GM19023 (cell line): Measurements from ENCODE around the gene BANP.
"Not testable (repeated sequence)": the region's sequence is repeated elsewhere in the genome, so short reads cannot be mapped to it uniquely, and the experiment has no call there.

Experiments
- ATAC-seq: cut with Tn5 transposase; IDR thresholded peaks from one replicate; pipeline ENCODE4 v1.9.1; 2021; ENCODE audit warnings: mild to moderate bottlenecking, moderate library complexity; ENCODE audit not compliant: unreplicated experiment

BANP gene

DNA sequence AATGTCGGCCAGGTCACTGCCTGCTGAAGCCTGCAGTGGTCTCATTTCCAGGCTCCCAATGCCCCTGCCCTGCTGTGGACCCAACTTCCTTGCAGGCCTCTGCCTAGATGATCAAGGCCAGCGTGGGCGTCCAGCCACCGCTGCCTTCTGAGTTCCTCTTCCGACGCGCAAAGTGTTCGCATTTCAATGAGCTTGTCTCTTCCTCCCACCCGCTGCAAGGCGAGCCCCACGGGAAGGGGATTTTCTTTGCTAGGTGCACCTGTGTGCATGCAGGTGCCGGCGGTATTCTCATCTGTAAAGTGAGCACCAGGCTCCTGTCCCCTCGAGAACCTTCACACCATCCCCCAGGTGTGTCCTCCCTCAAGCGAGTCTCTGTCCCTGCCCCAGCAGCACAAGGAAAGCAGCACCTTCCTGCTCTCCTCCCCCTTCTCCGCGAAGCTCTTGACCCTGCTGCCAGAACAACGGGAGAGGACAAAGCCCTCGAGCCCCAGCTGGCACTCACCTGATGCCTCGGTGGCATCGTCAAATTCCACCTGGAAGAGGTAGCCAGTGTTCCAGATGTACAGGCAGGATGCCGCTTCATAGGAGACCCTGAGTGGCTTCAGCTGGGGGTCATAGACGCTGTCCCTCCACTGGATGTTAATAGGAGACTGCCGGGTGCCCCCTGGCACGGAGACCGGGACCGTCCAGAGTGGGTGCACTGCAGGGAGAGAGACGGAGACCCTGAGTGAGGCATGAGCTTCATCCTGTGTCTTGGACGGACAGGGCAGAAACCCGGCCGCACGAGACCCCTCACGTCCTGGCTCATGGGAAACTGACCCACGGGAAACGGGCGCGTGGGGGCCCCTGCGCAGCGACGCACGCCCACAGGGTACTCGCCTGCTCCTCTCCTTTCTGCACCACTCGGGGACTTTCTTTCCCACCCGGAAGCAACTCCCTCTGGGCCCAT lies 24.7 kb upstream of the BANP start:
- ATAC-seq: no peak

DNA sequence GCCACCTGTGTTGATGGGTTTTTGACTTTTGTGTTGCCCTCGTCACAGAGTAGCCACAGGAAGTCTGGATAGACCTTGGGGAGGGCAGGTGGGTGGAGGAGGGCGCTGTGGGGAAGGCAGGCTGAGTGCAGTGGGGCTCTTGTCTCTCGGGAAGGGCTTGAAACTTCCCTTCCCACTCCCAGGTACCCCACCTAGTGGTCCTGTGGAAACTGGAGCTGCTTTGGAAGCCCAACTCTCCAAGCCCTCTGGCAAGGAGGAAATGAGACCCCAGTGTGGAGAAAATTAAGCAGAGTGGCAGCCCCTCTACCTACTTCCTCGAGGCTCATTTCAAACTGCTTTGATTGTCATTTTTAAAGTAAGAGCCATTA lies 24.1 kb upstream of the BANP start:
- no peak for ATAC-seq

DNA sequence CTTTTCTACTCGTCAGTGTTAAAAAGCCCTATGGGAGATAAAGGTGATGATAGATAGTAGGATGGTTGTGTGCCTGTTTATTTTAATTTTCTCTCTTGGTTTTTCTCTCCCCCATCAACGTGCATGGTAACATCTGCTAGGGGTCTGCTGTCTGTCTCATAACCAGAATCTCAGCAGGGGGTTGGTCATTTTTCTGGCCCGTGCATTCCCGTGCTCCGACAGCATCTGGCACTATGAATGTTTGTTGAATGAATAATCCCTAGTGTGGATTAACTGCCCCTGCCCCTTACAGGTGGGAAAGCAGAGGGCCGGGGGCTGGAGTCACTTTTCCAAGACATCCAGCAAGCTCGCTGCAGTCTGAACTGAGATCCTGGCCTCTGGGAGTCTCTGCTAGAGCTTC lies 21.2 kb upstream of the BANP start:
- ATAC-seq: no peak

DNA sequence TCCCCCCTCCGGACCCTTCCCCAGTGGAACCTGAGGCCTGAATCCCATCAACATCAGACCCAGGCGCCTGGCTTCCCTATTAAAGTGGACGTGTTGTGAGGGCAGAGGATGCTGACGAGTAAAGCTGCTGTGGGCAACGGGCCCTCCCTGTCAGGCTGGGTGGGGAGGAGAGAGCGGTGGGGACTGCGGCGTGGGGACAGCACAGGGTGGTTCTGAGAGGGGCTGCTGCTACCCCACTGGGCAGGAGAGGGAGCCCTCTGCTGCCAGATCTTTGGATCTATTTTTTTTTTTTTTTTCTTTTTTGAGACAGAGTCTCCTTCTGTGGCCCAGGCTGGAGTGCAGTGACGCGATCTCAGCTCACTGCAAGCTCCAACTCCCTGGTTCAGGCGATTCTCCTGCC lies 20.8 kb upstream of the BANP start:
- ATAC-seq: no peak

DNA sequence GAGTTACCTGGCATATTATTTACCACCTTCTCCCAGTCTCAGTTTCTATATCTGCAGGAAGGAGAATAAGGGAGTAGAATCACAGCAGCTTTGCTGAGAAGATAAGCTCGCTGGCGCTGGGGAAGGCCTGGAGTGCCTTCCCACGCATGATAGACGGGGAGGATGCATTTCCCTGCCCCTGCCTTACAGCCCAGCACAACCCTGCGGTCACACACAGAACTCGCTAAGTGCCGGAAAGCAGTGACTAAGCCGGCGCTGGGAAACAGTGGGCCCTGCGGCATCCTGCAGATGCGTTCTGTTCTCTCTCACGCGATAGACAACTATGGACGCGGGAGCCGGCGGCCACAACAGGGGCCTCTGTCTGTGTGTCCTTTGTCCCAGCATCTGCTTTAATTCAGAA lies 19.7 kb upstream of the BANP start:
- no peak for ATAC-seq

DNA sequence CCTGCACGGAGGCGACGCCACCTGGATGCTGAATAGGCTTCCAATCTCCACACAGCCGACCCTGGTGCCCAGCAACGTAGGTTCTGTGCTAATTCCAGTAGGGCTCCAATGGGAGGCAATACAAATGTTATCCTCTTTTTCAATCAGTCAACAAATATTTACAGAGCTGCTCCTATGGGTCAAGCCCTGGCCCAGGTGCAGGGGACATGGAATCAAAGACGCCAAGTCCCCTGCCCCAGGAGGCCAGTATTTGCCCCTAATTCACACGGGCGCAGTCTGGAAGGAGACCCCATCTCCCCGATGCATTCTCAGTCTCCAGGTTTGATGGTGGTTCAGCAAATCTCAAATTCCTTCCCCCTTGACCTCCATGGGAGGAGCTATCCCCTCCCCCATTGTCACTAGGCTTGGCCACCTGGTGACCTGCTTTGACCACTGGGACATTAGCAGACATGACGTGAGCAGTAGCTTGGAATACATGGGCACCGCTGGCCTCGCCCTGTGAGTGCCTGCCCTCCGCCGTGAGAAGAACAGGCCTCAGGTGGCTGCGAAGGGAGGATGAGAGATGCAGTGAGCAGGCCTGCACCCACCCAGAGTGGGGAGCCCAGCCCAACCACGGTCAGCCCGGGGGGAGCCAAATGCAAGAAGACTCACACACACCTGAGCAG lies 18.6 kb upstream of the BANP start:
- not testable (repeated sequence) for ATAC-seq

DNA sequence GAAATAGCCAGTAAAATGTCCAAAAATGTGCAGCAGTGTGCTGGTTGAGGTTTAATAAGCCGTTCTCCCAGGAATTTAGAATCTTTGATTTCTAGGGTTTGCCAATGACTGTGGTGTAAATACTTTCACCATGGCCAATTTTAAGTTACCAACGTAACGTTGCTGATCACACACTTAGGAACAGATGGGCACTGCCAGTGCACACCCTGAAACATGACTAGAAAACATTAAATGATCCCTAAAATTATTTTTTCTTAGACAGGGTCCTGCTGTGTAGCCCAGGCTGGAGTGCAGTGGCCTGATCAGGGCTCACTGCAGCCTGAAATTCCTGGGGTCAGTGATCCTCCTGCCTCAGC lies 18.1 kb upstream of the BANP start:
- no peak for ATAC-seq

DNA sequence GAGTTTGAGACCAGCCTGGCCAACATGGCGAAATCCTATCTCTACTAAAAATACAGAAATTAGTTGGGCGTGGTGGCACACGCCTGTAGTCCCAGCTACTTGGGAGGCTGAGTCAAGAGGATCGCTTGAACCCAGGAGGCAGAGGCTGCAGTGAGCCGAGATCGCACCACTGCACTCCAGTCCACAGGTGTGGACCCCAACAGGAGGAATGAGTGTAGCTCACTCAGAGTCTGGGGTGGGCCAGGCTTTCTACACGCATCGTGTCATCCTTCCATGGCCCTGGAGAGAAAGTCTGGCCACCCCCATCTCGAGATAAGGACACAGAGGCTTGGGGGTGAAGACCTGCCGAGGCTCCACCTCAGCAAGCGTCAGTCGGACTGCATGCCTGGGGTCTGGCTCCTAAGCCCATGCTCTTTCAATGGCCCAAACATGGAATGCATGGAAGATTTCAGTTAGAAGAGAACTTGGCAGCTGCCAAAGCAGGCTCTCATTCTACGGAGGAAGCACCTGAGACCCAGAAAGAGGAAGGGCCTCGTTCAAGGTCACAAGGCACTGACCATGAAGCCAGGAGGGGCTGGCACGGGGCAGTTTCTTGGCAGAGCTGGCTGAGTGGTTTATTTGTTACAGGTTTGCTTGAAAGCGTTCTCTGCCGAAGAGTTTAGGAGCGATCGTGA lies 16.3 kb upstream of the BANP start:
- ATAC-seq: not testable (repeated sequence)

DNA sequence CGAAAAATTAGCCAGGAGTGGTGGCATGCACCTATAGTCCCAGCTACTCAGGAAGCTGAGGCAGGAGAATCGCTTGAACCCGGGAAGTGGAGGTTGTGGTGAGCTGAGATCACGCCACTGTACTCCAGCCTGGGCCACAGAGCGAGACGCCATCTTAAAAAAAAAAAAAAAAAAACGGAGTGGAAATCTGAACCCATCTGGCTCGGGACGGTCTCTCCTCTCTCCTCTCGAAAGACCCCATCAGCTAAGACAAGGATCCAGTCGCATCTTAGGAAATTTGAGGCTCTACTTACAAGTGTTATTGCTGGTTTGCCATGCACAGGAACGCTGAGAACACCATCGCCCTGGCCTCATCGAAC lies 15.2 kb upstream of the BANP start:
- ATAC-seq: not testable (repeated sequence)

DNA sequence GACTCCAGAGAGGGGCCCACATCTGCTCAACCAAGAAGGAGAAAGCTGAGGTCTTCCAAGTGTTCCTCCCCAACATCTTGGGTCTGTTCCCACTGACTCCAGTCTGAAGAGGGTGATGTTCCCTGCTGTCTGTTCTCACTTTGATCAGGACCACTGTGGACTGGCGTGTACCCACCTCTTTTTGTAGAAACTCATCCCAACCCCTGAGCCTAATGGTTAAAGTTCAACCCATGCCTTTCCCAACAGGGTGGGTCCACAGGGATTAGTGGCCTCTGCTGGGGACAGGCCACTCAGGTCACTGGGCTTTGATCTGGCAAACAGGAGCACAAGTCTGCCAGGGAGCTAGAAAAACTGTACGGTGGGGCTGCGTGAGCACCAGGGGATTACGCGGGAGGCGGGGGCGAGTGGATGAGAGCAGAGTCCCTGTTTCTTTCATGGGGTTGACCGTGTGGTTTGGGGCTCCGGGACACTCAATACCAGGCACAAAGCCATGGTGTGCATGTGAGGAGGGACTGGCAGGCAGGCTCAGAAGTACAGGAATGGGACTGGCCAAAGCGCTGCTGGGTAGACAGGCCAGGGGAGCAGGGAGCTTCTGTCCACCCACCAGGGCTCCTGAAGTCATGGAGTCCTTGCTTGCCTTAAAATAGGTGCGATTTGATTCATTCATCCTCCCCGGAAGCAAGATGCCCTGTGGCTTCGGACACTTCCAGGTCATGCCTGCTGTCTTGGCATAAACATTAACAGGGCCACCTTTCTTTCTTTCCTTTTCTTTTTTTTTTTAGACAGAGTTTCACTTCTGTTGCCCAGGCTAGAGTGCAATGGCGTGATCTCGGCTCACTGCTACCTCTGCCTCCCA lies 14.6 kb upstream of the BANP start, which contains the start of gene CA5A:
Gene CA5A (minus strand): TSS at position 155 of the 856 bp plus-strand sequence. CDS start 79 bp downstream, at position 76.
- no peak for ATAC-seq

DNA sequence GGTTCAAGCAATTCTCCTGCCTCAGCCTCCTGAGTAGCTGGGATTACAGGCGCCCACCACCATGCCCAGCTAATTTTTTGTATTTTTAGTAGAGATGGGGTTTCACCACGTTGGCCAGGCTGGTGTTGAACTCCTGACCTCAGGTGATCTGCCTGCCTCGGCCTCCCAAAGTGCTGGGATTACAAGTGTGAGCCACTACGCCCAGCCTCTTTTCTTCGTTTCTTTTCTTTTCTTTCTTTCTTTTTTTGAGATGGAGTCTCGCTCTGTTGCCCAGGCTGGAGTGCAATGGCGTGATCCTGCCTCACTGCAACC lies 14.0 kb upstream of the BANP start:
- ATAC-seq: not testable (repeated sequence)

DNA sequence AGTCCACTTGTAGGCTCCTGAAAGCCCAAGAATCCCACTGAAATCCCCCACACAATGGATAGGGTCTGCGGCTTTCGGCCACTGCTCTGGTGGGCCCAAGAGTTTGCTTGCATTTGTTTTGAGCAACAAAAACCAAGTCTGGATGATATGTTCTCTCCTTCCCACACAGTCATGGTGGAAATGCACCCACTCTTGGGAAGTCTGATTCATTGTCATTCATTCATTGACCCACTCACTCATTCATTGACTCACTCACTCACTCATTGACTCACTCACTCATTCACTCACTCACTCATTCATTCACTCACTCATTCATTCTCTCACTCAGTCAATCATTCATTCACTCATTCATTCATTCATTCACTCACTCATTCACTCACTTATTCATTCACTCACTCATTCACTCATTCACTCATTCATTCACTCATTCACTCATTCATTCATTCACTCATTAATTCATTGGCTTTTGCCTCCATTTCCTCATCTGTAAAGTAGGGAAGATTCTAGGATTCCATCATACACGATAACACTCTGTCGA lies 12.8 kb upstream of the BANP start:
- ATAC-seq: no peak

DNA sequence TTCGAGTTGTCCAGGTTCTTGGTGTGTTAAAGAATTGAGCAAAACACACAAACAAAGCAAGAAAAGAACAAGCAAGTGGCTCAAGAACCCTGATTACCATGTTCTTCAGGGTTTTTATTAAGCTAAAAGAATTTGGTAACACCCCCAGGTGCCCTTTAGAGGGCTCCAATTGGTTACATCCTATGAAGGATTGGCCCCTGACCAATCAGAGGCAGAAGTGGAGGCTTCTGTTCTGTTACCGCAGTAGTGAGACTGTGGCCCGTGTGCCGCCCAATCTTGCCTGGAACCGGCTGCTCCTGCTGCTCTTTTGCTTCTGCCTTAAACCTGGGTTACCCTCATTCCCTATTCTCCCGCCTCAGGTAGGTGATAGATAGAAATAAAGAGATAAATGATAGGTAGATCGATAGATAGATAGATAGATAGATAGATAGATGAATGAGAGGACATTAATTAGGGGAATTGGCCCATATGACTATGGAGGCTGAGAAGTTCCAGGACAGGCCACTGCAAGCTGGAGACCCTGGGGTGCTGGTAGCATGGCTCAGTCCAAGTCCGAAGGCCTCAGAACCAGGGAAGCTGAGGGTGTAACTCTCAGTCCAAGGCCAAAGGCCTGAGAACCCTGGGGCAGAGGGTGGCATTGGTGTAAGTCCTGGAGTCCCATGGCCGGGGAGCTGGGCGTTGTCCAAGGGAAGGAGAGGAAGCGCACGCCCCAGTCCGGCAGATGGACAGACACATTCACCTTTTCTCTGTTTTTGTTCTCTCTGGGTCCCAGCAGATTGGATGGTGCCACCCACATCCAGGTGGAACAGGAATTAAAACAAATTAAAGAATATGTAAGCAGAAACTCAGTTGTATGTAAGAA lies 11.4 kb upstream of the BANP start:
- ATAC-seq: no peak

DNA sequence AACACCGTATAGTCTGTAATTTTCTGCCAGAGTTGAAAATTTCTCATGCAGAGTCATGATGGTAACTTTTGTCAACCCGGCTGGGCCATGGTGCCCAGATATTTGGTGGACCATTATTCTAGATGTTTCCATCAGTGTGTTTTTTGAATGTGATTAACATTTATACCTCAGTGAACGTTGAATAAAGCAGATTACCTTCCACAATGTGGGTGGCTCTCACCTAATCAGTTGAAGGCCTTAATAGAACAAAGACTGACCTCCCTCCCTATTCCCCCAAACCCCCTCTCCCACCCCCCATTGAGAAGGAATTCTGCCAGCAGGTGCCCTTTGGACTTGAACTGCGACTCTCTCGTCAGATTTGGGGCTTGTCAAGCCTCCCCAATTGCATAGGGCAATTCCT lies 8.6 kb upstream of the BANP start:
- no peak for ATAC-seq

DNA sequence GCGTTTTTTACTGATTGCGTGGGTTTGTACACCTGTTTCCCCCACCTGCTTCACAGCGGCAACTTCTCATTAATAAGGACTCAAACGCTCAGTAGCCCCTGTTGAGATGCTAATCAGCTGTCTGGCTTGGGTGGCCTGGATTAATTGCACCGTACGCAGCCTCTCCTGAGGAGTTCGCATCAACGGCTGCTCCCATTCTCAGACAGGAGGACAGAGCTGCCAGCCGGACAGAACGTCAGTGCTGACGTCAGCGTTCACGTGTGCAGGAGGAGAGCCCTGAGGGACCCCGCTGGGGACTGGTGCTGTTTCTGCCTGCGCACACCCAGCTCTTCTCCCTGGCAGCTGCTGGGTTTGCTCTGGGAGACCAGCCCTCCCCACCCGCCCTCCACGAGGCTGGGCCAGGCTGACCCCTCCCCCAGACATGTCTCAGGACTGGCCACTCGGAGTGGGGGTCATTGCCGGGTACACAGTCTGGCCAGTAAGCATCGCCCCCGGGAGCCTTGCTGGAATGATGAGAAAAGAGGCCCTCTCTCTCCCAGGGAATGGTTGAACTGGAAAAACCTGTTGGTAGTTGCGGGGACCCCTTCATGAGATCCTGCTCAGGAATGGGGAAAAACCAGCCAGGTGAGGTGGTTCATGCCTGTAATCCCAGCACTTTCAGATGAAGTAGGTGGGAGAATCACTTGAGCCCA lies 5.7 kb upstream of the BANP start:
- no peak for ATAC-seq

DNA sequence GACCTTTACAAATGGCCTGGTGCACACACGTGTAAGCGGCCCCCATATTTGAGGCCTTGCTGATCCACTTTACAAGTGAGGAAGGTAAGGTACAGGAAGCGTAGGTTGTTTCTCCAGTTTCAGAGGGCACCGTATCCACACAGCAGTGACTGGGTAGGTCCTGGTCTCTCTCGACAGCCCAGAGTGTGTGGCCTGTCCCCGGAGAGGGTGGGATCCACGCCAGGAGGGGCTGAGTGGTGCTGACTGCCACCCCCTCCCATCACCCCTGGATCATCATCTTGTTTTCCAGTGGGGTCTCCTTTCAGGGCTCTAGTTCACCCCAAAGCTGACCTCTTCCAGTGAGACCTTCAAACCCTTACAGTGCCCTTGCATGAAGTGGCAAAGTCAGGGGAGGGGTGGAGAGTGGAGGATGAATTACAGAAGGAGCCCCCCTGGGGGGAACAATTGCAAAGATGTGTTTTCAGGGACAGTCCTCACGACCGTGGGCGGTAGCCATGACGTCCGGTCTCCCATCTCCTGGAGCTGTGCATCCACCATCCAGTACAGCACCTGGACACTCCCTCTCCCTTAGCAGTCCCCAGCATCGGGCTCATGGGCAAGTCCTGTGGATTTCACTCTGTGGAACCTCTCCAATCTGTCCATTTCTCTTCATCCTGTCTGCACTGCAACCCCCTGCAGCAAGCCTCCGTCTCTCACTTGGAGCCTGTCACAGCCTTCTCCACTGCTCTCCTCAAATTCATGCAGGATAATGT lies 4.5 kb upstream of the BANP start:
- no peak for ATAC-seq

DNA sequence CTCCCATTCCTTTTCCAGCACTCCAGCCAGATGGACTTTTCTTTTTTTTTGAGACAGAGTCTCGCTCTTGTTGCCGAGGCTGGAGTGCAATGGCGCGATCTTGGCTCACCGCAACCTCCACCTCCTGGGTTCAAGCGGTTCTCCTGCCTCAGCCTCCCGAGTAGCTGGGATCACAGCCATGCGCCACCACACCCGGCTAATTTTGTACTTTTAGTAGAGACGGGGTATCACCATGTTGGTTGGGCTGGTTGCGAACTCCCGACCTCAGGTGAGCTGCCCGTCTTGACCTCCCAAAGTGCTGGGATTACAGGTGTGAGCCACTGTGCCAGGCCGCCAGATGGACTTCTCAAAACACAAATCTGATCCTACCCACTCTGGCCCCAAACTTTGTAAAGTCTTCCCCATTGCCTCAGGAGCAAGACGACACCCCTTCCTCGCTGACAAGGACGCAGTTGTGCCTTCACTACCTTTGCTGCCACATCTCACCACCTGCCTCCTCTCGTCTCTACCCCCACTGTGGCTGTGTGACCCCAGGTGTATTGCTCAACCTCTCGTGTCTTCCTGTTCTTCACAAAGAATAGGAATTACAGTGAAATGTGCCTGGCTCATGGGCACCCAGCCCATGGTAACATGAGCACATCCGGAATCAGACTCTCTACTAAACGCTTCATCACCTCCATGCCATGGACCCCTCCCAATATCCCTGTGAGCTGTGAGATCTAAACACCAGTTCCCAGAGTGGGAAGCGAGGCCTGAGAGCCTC lies 3.7 kb upstream of the BANP start:
- no peak for ATAC-seq

DNA sequence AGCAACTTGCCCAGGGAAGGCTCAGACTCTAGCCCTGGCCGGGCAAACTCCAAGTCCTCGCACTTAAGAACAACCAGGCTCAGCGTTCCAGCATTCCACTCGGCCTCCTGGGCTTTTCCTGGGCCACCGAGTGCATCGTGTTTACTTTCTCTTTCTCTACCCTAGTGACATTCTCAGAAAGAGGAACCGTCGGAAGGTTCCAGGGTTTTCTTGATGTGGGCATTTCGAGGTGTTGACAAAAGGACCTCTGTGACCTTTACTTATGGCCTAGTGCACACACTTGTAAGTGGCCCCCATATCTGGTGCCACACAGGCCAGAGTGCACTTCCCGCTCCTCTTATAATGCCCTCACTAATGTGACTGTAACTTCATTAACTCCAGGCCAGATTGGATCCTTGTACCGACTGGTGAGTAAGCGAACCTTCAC lies 3.1 kb upstream of the BANP start:
- ATAC-seq: no peak
